ENCODE results near the gene IFI27L1.

GRCh38 chr14:94038921-94039629, 42.0 kb upstream of the IFI27L1 start:
- no peak for TF ChIP-seq POLR2A (IDR thresholded peaks at IDR 0.05)
- TF ChIP-seq CTCF (IDR thresholded peaks at IDR 0.05): no peak
